ENCODE data around the gene ZNF862. TPM values are rescaled to one million over a fixed set of nuclear protein-coding genes. Genes with fewer than 3 reads are reported as not detected.

ZNF862 gene
- total RNA-seq, 4 donors from 2014 or later, result 2.9 to 10.7 (median 7.0) TPM

DNA sequence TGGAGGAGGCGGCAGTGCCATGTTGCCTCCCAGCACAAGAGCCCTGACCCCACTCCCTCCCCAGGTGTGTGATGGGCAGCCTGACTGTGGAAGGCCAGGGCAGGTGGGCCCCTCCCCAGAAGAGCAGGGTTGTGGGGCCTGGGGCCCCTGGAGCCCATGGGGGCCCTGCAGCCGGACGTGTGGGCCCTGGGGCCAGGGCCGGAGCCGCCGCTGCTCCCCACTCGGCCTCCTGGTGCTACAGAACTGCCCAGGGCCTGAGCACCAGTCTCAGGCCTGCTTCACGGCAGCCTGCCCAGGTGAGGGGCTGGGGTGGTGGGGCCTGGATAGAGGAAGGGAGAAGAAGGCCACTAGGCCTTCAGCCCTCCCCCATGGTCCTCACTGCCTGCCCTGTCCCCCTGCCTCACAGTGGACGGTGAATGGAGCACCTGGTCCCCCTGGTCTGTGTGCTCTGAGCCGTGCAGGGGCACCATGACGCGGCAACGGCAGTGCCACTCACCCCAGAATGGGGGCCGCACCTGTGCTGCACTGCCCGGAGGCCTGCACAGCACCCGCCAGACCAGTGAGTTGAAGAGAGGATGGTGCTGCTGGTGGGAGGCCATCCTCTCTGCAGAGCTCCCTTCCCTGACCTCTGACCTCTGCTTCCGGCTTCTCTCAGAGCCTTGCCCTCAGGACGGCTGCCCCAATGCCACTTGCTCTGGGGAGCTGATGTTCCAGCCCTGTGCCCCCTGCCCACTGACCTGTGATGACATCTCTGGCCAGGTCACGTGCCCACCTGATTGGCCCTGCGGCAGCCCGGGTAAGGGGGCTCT lies 46.6 kb upstream of the ZNF862 start:
- no peaks in the 10 kb centered on the region for H3K9me3 ChIP-seq
- H3K27ac ChIP-seq, result no peak overlapping the region
- H3K27me3 ChIP-seq, result peaks cover 25 to 32% (median 30%) of the 10 kb centered on the region in 3 donors
- intact Hi-C loops (cut with DNase I; ENCODE audit: low total_unique reads) (no loop called here), in situ Hi-C loops (cut with MboI; ENCODE audit: low sequenced_read_pairs in 4 of 4) (no loop called here)
- no peaks in the 10 kb centered on the region for H3K4me1 ChIP-seq
- TF ChIP-seq, protein P1, sequence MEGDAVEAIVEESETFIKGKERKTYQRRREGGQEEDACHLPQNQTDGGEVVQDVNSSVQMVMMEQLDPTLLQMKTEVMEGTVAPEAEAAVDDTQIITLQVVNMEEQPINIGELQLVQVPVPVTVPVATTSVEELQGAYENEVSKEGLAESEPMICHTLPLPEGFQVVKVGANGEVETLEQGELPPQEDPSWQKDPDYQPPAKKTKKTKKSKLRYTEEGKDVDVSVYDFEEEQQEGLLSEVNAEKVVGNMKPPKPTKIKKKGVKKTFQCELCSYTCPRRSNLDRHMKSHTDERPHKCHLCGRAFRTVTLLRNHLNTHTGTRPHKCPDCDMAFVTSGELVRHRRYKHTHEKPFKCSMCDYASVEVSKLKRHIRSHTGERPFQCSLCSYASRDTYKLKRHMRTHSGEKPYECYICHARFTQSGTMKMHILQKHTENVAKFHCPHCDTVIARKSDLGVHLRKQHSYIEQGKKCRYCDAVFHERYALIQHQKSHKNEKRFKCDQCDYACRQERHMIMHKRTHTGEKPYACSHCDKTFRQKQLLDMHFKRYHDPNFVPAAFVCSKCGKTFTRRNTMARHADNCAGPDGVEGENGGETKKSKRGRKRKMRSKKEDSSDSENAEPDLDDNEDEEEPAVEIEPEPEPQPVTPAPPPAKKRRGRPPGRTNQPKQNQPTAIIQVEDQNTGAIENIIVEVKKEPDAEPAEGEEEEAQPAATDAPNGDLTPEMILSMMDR (IDR thresholded peaks at IDR 0.05 in 4 of 5, conservative IDR thresholded peaks at IDR 0.05 in 1 of 5), result no peak
- TF ChIP-seq POLR2A (IDR thresholded peaks at IDR 0.05), result no peak
- H3K36me3 ChIP-seq, result no peaks in the 10 kb centered on the region
- DNase-seq (no peak), ATAC-seq (no peak)
- H3K4me3 ChIP-seq, result no peak overlapping the region

DNA sequence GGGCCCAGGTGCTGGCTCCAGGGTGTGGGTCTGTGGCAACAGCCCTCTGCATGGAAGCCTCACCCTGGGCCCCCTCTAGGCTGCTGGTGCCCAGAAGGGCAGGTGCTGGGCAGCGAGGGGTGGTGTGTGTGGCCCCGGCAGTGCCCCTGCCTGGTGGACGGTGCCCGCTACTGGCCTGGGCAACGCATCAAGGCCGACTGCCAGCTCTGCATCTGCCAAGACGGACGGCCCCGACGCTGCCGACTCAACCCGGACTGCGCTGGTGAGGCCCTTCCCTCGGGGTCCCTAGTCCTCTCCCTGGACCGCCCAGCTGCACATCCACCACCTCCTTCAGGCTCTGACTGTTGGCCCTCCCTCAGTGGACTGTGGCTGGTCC lies 46.0 kb upstream of the ZNF862 start:
- no peaks in the 10 kb centered on the region for H3K9me3 ChIP-seq
- H3K27me3 ChIP-seq, result peaks cover 25 to 32% (median 30%) of the 10 kb centered on the region in 3 donors
- ATAC-seq (no peak), DNase-seq (no peak)
- H3K36me3 ChIP-seq, result no peaks in the 10 kb centered on the region
- in situ Hi-C loops (cut with MboI; ENCODE audit: low sequenced_read_pairs in 4 of 4), result no loop called here
- TF ChIP-seq, protein P1 (IDR thresholded peaks at IDR 0.05 in 4 of 5, conservative IDR thresholded peaks at IDR 0.05 in 1 of 5), result no peak
- no peak for TF ChIP-seq POLR2A (IDR thresholded peaks at IDR 0.05)
- no peak overlapping the region for H3K27ac ChIP-seq
- intact Hi-C loops (cut with DNase I; ENCODE audit: low total_unique reads), result no loop called here
- H3K4me3 ChIP-seq, result no peak overlapping the region
- no peaks in the 10 kb centered on the region for H3K4me1 ChIP-seq

DNA sequence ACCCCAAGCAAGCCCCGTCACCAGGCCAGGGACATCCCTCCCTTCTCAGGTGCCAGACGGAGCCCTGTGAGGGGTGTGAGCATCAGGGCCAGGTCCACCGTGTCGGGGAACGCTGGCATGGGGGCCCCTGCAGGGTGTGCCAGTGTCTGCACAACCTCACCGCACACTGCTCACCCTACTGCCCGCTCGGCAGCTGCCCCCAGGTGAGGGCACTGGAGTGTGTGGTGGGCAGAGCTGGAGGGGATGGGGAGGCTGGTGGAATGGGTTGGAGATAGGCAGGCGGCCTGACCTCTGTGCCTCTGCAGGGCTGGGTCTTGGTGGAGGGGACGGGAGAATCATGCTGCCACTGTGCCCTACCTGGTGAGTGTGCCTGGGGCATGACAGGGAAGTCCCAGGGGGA lies 44.9 kb upstream of the ZNF862 start:
- no peaks in the 10 kb centered on the region for H3K36me3 ChIP-seq
- intact Hi-C loops (cut with DNase I; ENCODE audit: low total_unique reads), result no loop called here

DNA sequence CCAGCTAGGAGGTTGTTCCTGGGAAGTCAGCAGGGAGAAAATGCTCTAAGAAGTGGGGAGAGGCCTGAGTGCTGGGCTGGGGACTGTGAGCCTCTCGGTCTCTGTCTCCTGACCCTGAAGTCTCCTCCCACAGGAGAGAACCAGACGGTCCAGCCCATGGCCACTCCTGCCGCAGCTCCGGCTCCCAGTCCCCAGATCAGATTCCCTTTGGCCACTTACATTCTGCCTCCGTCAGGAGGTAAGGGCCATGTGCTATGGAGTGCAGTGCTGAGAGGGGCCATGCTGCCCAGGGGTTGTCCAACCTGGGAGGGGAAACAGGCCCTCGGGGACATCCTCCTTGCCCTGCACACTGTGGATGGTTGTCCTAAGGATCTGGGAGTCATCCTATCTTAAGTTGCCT lies 43.5 kb upstream of the ZNF862 start:
- Histone ChIP-seq H3K27ac (no peak overlapping the region), H3K9me3 (no peaks in the 10 kb centered on the region), H3K4me1 (no peaks in the 10 kb centered on the region), H3K27me3 (peaks cover 15 to 23% (median 20%) of the 10 kb centered on the region in 3 donors), H3K36me3 (no peaks in the 10 kb centered on the region), H3K4me3 (no peak overlapping the region)
- ATAC-seq (no peak), DNase-seq (no peak)
- in situ Hi-C loops (cut with MboI; ENCODE audit: low sequenced_read_pairs in 4 of 4), result no loop called here
- TF ChIP-seq, protein P1 (IDR thresholded peaks at IDR 0.05 in 4 of 5, conservative IDR thresholded peaks at IDR 0.05 in 1 of 5), result no peak
- TF ChIP-seq POLR2A (IDR thresholded peaks at IDR 0.05), result no peak
- intact Hi-C loops (cut with DNase I; ENCODE audit: low total_unique reads), result no loop called here

More for the DNA sequence above, 44.9 kb upstream of the ZNF862 start:
- H3K9me3 ChIP-seq, result no peaks in the 10 kb centered on the region
- no peak overlapping the region for H3K4me3 ChIP-seq
- H3K4me1 ChIP-seq, result no peaks in the 10 kb centered on the region
- H3K27me3 ChIP-seq, result peaks cover 25 to 32% (median 28%) of the 10 kb centered on the region in 3 donors
- in situ Hi-C loops (cut with MboI; ENCODE audit: low sequenced_read_pairs in 4 of 4), result no loop called here
- no peak for DNase-seq
- TF ChIP-seq POLR2A (IDR thresholded peaks at IDR 0.05), result no peak
- TF ChIP-seq, protein P1 (IDR thresholded peaks at IDR 0.05 in 4 of 5, conservative IDR thresholded peaks at IDR 0.05 in 1 of 5), result no peak
- no peak for ATAC-seq
- no peak overlapping the region for H3K27ac ChIP-seq
